ENCODE data around the gene RPL37. TPM values are rescaled to one million over a fixed set of nuclear protein-coding genes. Genes with fewer than 3 reads are reported as not detected.

RPL37 gene
- total RNA-seq, 1 experiment from 2014 or later: 916 TPM

DNA sequence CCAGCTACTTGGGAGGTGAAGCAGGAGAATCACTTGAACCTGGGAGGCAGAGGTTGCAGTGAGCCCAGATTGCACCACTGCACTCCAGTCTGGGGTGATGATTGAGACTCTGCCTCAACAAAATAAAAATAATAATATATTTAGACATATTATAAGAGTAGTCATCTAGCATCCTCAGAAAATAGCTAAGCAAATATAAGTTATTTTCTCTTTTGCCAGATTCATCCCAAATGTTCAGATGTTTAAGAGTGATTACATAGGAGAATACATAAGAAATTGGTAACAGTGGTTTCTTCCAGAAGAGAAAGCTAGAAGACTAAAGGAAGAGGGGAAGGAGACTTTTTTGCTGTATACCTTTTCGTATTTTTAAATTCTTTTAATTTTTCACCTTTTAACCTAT lies 56.9 kb downstream of the RPL37 start:
- DNase-seq (ENCODE audit: low read depth, low spot score) (no peak), ATAC-seq (no peak)
- BruUV-seq (replicated peaks): no TSS peak
- peaks cover 17% of the 10 kb centered on the region for H3K4me1 ChIP-seq (ENCODE audit: control insufficient read depth, insufficient read depth, low read length)
- POLR2A ChIA-PET: no interaction called here
- H3K4me3 ChIP-seq (ENCODE audit: low read depth in 2 of 2, low read length in 2 of 2): no peak overlapping the region
- CTCF ChIA-PET: no interaction called here
- TF ChIP-seq, protein P1, sequence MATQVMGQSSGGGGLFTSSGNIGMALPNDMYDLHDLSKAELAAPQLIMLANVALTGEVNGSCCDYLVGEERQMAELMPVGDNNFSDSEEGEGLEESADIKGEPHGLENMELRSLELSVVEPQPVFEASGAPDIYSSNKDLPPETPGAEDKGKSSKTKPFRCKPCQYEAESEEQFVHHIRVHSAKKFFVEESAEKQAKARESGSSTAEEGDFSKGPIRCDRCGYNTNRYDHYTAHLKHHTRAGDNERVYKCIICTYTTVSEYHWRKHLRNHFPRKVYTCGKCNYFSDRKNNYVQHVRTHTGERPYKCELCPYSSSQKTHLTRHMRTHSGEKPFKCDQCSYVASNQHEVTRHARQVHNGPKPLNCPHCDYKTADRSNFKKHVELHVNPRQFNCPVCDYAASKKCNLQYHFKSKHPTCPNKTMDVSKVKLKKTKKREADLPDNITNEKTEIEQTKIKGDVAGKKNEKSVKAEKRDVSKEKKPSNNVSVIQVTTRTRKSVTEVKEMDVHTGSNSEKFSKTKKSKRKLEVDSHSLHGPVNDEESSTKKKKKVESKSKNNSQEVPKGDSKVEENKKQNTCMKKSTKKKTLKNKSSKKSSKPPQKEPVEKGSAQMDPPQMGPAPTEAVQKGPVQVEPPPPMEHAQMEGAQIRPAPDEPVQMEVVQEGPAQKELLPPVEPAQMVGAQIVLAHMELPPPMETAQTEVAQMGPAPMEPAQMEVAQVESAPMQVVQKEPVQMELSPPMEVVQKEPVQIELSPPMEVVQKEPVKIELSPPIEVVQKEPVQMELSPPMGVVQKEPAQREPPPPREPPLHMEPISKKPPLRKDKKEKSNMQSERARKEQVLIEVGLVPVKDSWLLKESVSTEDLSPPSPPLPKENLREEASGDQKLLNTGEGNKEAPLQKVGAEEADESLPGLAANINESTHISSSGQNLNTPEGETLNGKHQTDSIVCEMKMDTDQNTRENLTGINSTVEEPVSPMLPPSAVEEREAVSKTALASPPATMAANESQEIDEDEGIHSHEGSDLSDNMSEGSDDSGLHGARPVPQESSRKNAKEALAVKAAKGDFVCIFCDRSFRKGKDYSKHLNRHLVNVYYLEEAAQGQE (IDR thresholded peaks at IDR 0.05; ENCODE audit: insufficient read depth in 1 of 2, low read depth in 2 of 2, low read length in 1 of 2): no peak
- TF ChIP-seq TCF7L2 (IDR thresholded peaks at IDR 0.05; ENCODE audit: low read depth, low read length) (no peak), SIN3A (IDR thresholded peaks at IDR 0.05; ENCODE audit: borderline replicate concordance, insufficient read depth, low read depth, low read length) (no peak), POLR2AphosphoS5 (IDR thresholded peaks at IDR 0.05; ENCODE audit: low read depth, low read length) (no peak)
- TF ChIP-seq, protein P2, sequence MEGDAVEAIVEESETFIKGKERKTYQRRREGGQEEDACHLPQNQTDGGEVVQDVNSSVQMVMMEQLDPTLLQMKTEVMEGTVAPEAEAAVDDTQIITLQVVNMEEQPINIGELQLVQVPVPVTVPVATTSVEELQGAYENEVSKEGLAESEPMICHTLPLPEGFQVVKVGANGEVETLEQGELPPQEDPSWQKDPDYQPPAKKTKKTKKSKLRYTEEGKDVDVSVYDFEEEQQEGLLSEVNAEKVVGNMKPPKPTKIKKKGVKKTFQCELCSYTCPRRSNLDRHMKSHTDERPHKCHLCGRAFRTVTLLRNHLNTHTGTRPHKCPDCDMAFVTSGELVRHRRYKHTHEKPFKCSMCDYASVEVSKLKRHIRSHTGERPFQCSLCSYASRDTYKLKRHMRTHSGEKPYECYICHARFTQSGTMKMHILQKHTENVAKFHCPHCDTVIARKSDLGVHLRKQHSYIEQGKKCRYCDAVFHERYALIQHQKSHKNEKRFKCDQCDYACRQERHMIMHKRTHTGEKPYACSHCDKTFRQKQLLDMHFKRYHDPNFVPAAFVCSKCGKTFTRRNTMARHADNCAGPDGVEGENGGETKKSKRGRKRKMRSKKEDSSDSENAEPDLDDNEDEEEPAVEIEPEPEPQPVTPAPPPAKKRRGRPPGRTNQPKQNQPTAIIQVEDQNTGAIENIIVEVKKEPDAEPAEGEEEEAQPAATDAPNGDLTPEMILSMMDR (IDR thresholded peaks at IDR 0.05): no peak
- H3K9me3 ChIP-seq (ENCODE audit: control insufficient read depth, insufficient read depth, low read depth, low read length): no peaks in the 10 kb centered on the region
- intact Hi-C loops (cut with micrococcal nuclease; ENCODE audit: unreplicated experiment) (no loop called here), in situ Hi-C loops (cut with HindIII; ENCODE audit: low pct_unique_long_range_greater_than_20kb, low sequenced_read_pairs) (no loop called here)
- no peak overlapping the region for H3K27ac ChIP-seq (ENCODE audit: low read length)
- H3K27me3 ChIP-seq (ENCODE audit: control insufficient read depth, insufficient read depth, low read length): no peaks in the 10 kb centered on the region
- peaks cover 17% of the 10 kb centered on the region for H3K36me3 ChIP-seq (ENCODE audit: control insufficient read depth, insufficient read depth, low read length)

DNA sequence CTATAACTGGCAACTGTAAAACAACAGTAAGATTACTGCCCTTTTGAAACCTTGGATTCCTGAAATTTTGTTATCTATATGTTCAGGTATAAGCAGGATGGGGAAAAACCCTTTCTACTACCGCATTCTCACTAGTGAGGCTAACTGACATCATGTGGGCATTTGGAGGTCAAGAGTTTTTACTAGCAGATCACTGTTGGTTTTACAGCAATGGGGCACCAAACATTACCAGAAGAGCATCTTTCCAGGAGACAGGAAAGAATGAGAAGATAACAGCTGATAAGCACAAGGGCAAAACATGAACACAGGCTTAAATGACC lies 58.4 kb downstream of the RPL37 start:
- intact Hi-C loops (cut with micrococcal nuclease; ENCODE audit: unreplicated experiment): no loop called here
- no peaks in the 10 kb centered on the region for H3K27me3 ChIP-seq (ENCODE audit: control insufficient read depth, insufficient read depth, low read length)
- BruUV-seq (replicated peaks): no TSS peak
- CTCF ChIA-PET: no interaction called here
- POLR2A ChIA-PET: no interaction called here
- no peak overlapping the region for H3K4me3 ChIP-seq (ENCODE audit: low read depth in 2 of 2, low read length in 2 of 2)
- peak overlapping the region; percentile 49; the same call in 1 of the 2 replicates for H3K27ac ChIP-seq (ENCODE audit: low read length)
- in situ Hi-C loops (cut with HindIII; ENCODE audit: low pct_unique_long_range_greater_than_20kb, low sequenced_read_pairs): no loop called here
- no peaks in the 10 kb centered on the region for H3K9me3 ChIP-seq (ENCODE audit: control insufficient read depth, insufficient read depth, low read depth, low read length)
- ATAC-seq (no peak), DNase-seq (ENCODE audit: low read depth, low spot score) (no peak)
- peaks cover 20% of the 10 kb centered on the region for H3K36me3 ChIP-seq (ENCODE audit: control insufficient read depth, insufficient read depth, low read length)
- peaks cover 17% of the 10 kb centered on the region for H3K4me1 ChIP-seq (ENCODE audit: control insufficient read depth, insufficient read depth, low read length)
- TF ChIP-seq POLR2AphosphoS5 (IDR thresholded peaks at IDR 0.05; ENCODE audit: low read depth, low read length) (no peak), SIN3A (IDR thresholded peaks at IDR 0.05; ENCODE audit: borderline replicate concordance, insufficient read depth, low read depth, low read length) (no peak), TCF7L2 (IDR thresholded peaks at IDR 0.05; ENCODE audit: low read depth, low read length) (no peak)
- TF ChIP-seq, protein P2 (IDR thresholded peaks at IDR 0.05): no peak
- TF ChIP-seq, protein P1 (IDR thresholded peaks at IDR 0.05; ENCODE audit: insufficient read depth in 1 of 2, low read depth in 2 of 2, low read length in 1 of 2): no peak
